GM18499 (cell line): Measurements from ENCODE around the gene NTRK1.

ENCODE experiments used
- ATAC-seq: cut with Tn5 transposase; IDR thresholded peaks from one replicate; pipeline ENCODE4 v1.9.1; 2021; ENCODE audit warnings: moderate number of reproducible peaks; ENCODE audit not compliant: insufficient read depth, unreplicated experiment

Gene NTRK1

GRCh38 chr1:156854634-156855033 is 6.0 kb upstream of the NTRK1 start:
- ATAC-seq = no peak

- no peak for ATAC-seq
Observed at GRCh38 chr1:156856282-156856785, 4.3 kb upstream of the NTRK1 start.

GRCh38 chr1:156857532-156857931 is 3.1 kb upstream of the NTRK1 start:
- ATAC-seq = no peak

GRCh38 chr1:156858555-156858956 is 2.1 kb upstream of the NTRK1 start:
- ATAC-seq = no peak

- no peak for ATAC-seq
Observed at GRCh38 chr1:156858959-156859522, 1.6 kb upstream of the NTRK1 start, which contains the start of gene INSRR. TSS of gene INSRR (minus strand) at chr1:156859117. CDS start at chr1:156858621, 496 bp downstream.

- ATAC-seq = no peak
Observed at GRCh38 chr1:156859523-156860112, 1.0 kb upstream of the NTRK1 start.

- ATAC-seq = no peak
Observed at GRCh38 chr1:156860113-156860627, 495 bp upstream of the NTRK1 start.

GRCh38 chr1:156862584-156862983 is 1.9 kb downstream of the NTRK1 start:
- no peak for ATAC-seq

GRCh38 chr1:156862997-156863599 is 2.4 kb downstream of the NTRK1 start:
- ATAC-seq = no peak

GRCh38 chr1:156863631-156864030 is 3.0 kb downstream of the NTRK1 start:
- no peak for ATAC-seq

- ATAC-seq = no peak
Observed at GRCh38 chr1:156864796-156865195, 4.1 kb downstream of the NTRK1 start.

- ATAC-seq = no peak
Observed at GRCh38 chr1:156865258-156865657, 4.6 kb downstream of the NTRK1 start.

GRCh38 chr1:156865865-156866248 is 5.2 kb downstream of the NTRK1 start:
- no peak for ATAC-seq

- no peak for ATAC-seq
Observed at GRCh38 chr1:156866249-156866909, 5.7 kb downstream of the NTRK1 start.

GRCh38 chr1:156868341-156868740 is 7.7 kb downstream of the NTRK1 start:
- no peak for ATAC-seq

- ATAC-seq = no peak
Observed at GRCh38 chr1:156869455-156869854, 8.8 kb downstream of the NTRK1 start.

GRCh38 chr1:156873659-156874058 is 13.0 kb downstream of the NTRK1 start:
- ATAC-seq = no peak

GRCh38 chr1:156874142-156874541 is 13.5 kb downstream of the NTRK1 start:
- ATAC-seq = no peak

- ATAC-seq = no peak
Observed at GRCh38 chr1:156874572-156875340, 14.1 kb downstream of the NTRK1 start.

- no peak for ATAC-seq
Observed at GRCh38 chr1:156875341-156875615, 14.6 kb downstream of the NTRK1 start.

- ATAC-seq = no peak
Observed at GRCh38 chr1:156876281-156876680, 15.6 kb downstream of the NTRK1 start.
